Mesendoderm (in vitro differentiated cells): ENCODE results near the gene CSNK1A1.

Experiments used
- DNase-seq: peaks from one replicate; pipeline ENCODE4 v3.0.0; 2013
- H2AK5ac ChIP-seq: 2 replicates; pipeline ENCODE4 v1.6.1; 2013; ENCODE audit warnings: low read length, inconsistent platforms
- H2BK120ac ChIP-seq: 2 replicates; pipeline ENCODE4 v1.6.1; 2013; ENCODE audit warnings: low read depth, mild to moderate bottlenecking, low read length, moderate library complexity, mixed read lengths
- H2BK15ac ChIP-seq: replicated peaks from 2 replicates; pipeline ENCODE4 v1.6.1; 2013; ENCODE audit warnings: low read depth, mild to moderate bottlenecking, moderate library complexity
- H2BK5ac ChIP-seq: 2 replicates; pipeline ENCODE4 v1.6.1; 2013; ENCODE audit warnings: low read length, inconsistent platforms
- H3K18ac ChIP-seq: 2 replicates; pipeline ENCODE4 v1.6.1; 2013; ENCODE audit warnings: mild to moderate bottlenecking, low read length, mixed read lengths
- H3K23ac ChIP-seq: one replicate; pipeline ENCODE4 v1.6.1; 2013; ENCODE audit warnings: low read length
- H3K27ac ChIP-seq: 2 replicates; pipeline ENCODE4 v1.5.1; 2013; ENCODE audit warnings: low read depth, mild to moderate bottlenecking, inconsistent platforms, low read length, moderate library complexity
- H3K27me3 ChIP-seq: 2 replicates; pipeline ENCODE4 v1.6.1; 2013; ENCODE audit warnings: low read length, control low read depth, mild to moderate bottlenecking, inconsistent platforms; ENCODE audit not compliant: insufficient read depth, poor library complexity
- H3K36me3 ChIP-seq: 2 replicates; pipeline ENCODE4 v1.6.1; 2013; ENCODE audit warnings: low read length, inconsistent platforms; ENCODE audit not compliant: control insufficient read depth, insufficient read depth
- H3K4ac ChIP-seq: one replicate; pipeline ENCODE4 v1.6.1; 2013; ENCODE audit warnings: low read depth, mild to moderate bottlenecking, low read length, moderate library complexity
- H3K4me1 ChIP-seq: 2 replicates; pipeline ENCODE4 v1.6.1; 2013; ENCODE audit warnings: low read depth, low read length, inconsistent platforms; ENCODE audit not compliant: control insufficient read depth
- H3K4me2 ChIP-seq: 2 replicates; pipeline ENCODE4 v1.6.1; 2013; ENCODE audit warnings: low read length
- H3K4me3 ChIP-seq: 2 replicates; pipeline ENCODE4 v1.5.1; 2013; ENCODE audit warnings: mild to moderate bottlenecking, low read length
- H3K56ac ChIP-seq: one replicate; pipeline ENCODE4 v1.6.1; 2013; ENCODE audit warnings: low read length
- H3K79me1 ChIP-seq: 2 replicates; pipeline ENCODE4 v1.6.1; 2013; ENCODE audit warnings: low read length, inconsistent platforms
- H3K79me2 ChIP-seq: 2 replicates; pipeline ENCODE4 v1.6.1; 2013; ENCODE audit warnings: mild to moderate bottlenecking, low read length; ENCODE audit not compliant: control insufficient read depth, insufficient read depth
- H3K9ac ChIP-seq: 2 replicates; pipeline ENCODE4 v1.6.1; 2013; ENCODE audit warnings: low read length, inconsistent platforms
- H4K5ac ChIP-seq: one replicate; pipeline ENCODE4 v1.6.1; 2013; ENCODE audit warnings: low read length
- H4K8ac ChIP-seq: one replicate; pipeline ENCODE4 v1.6.1; 2013; ENCODE audit warnings: low read depth, mild to moderate bottlenecking, control low read depth, low read length, moderate library complexity
- WGBS: extraction: QIAGEN DNeasy Blood & Tissue Kit; methylation state at CpG from one replicate; pipeline ENCODE4 v1.1.7; 2013; ENCODE audit warnings: low lambda C conversion rate, missing lambda C conversion rate; ENCODE audit not compliant: insufficient coverage; ENCODE audit errors: extremely low coverage; 5-methylcytosine and 5-hydroxymethylcytosine counted together

Gene CSNK1A1

GRCh38 chr5:149495673-149496072 is 55.6 kb downstream of the CSNK1A1 start:
- WGBS: no CpG with 5 or more reads among the region's 2 CpGs
- no peak overlapping the region for H2BK5ac ChIP-seq
- H3K4ac ChIP-seq: no peak overlapping the region
- H3K79me2 ChIP-seq: no peaks in the 10 kb centered on the region
- no peaks in the 10 kb centered on the region for H3K4me1 ChIP-seq
- no peak overlapping the region for H2BK120ac ChIP-seq
- H3K56ac ChIP-seq: no peak overlapping the region
- H4K8ac ChIP-seq: no peak overlapping the region
- no peak overlapping the region for H3K27ac ChIP-seq
- H3K27me3 ChIP-seq: no peaks in the 10 kb centered on the region
- H2AK5ac ChIP-seq: no peak overlapping the region
- H3K23ac ChIP-seq: no peak overlapping the region
- DNase-seq: no peak
- no peaks in the 10 kb centered on the region for H3K79me1 ChIP-seq
- no peak overlapping the region for H2BK15ac ChIP-seq
- H3K4me3 ChIP-seq: no peak overlapping the region
- H3K36me3 ChIP-seq: peaks cover 2% of the 10 kb centered on the region
- no peak overlapping the region for H3K18ac ChIP-seq
- H3K4me2 ChIP-seq: no peak overlapping the region
- H3K9ac ChIP-seq: no peak overlapping the region
- no peak overlapping the region for H4K5ac ChIP-seq

- H4K8ac ChIP-seq: no peak overlapping the region
- H3K4me3 ChIP-seq: no peak overlapping the region
- no peak overlapping the region for H3K18ac ChIP-seq
- H3K23ac ChIP-seq: no peak overlapping the region
- DNase-seq: no peak
- H3K4me1 ChIP-seq: no peaks in the 10 kb centered on the region
- H4K5ac ChIP-seq: no peak overlapping the region
- no peaks in the 10 kb centered on the region for H3K27me3 ChIP-seq
- H3K79me2 ChIP-seq: no peaks in the 10 kb centered on the region
- no peak overlapping the region for H3K4me2 ChIP-seq
- no peak overlapping the region for H2BK15ac ChIP-seq
- no peak overlapping the region for H2AK5ac ChIP-seq
- H3K56ac ChIP-seq: no peak overlapping the region
- H3K9ac ChIP-seq: no peak overlapping the region
- no peaks in the 10 kb centered on the region for H3K79me1 ChIP-seq
- no peak overlapping the region for H3K27ac ChIP-seq
- WGBS: no CpG with 5 or more reads among the region's 2 CpGs
- no peak overlapping the region for H2BK5ac ChIP-seq
- no peak overlapping the region for H3K4ac ChIP-seq
- H2BK120ac ChIP-seq: no peak overlapping the region
- peaks cover 2% of the 10 kb centered on the region for H3K36me3 ChIP-seq
Observed at GRCh38 chr5:149493316-149493715, 57.9 kb downstream of the CSNK1A1 start.

- H2BK5ac ChIP-seq: no peak overlapping the region
- H2AK5ac ChIP-seq: no peak overlapping the region
- H3K56ac ChIP-seq: no peak overlapping the region
- no peak overlapping the region for H2BK120ac ChIP-seq
- no peak for DNase-seq
- no peak overlapping the region for H3K18ac ChIP-seq
- H3K9ac ChIP-seq: no peak overlapping the region
- no peaks in the 10 kb centered on the region for H3K79me1 ChIP-seq
- H3K4me1 ChIP-seq: no peaks in the 10 kb centered on the region
- peaks cover 2% of the 10 kb centered on the region for H3K36me3 ChIP-seq
- H3K79me2 ChIP-seq: no peaks in the 10 kb centered on the region
- no peak overlapping the region for H3K4ac ChIP-seq
- H3K27ac ChIP-seq: no peak overlapping the region
- H4K5ac ChIP-seq: no peak overlapping the region
- no peak overlapping the region for H2BK15ac ChIP-seq
- no peak overlapping the region for H3K23ac ChIP-seq
- H3K4me3 ChIP-seq: no peak overlapping the region
- H3K4me2 ChIP-seq: no peak overlapping the region
- H4K8ac ChIP-seq: no peak overlapping the region
- WGBS: no CpG with 5 or more reads among the region's 6 CpGs
- no peaks in the 10 kb centered on the region for H3K27me3 ChIP-seq
Observed at GRCh38 chr5:149492781-149493180, 58.5 kb downstream of the CSNK1A1 start.

- no peak overlapping the region for H2BK15ac ChIP-seq
- no peak overlapping the region for H3K4ac ChIP-seq
- H3K23ac ChIP-seq: no peak overlapping the region
- no peaks in the 10 kb centered on the region for H3K79me2 ChIP-seq
- H3K27me3 ChIP-seq: no peaks in the 10 kb centered on the region
- no peaks in the 10 kb centered on the region for H3K4me1 ChIP-seq
- no peak overlapping the region for H2BK120ac ChIP-seq
- no peaks in the 10 kb centered on the region for H3K79me1 ChIP-seq
- H4K8ac ChIP-seq: no peak overlapping the region
- H3K4me2 ChIP-seq: no peak overlapping the region
- no peaks in the 10 kb centered on the region for H3K36me3 ChIP-seq
- no peak overlapping the region for H2AK5ac ChIP-seq
- no peak overlapping the region for H3K56ac ChIP-seq
- no CpG with 5 or more reads among the region's 6 CpGs for WGBS
- H3K9ac ChIP-seq: no peak overlapping the region
- no peak overlapping the region for H3K27ac ChIP-seq
- H3K4me3 ChIP-seq: no peak overlapping the region
- H2BK5ac ChIP-seq: no peak overlapping the region
- no peak overlapping the region for H4K5ac ChIP-seq
- H3K18ac ChIP-seq: no peak overlapping the region
- DNase-seq: no peak
Observed at GRCh38 chr5:149490599-149491485, 60.4 kb downstream of the CSNK1A1 start.

- Histone ChIP-seq H3K79me1 (no peaks in the 10 kb centered on the region), H3K79me2 (no peaks in the 10 kb centered on the region), H4K5ac (no peak overlapping the region), H3K18ac (no peak overlapping the region), H3K23ac (no peak overlapping the region), H3K27me3 (no peaks in the 10 kb centered on the region), H3K4ac (no peak overlapping the region), H2BK15ac (no peak overlapping the region), H3K27ac (no peak overlapping the region), H2AK5ac (no peak overlapping the region), H3K56ac (no peak overlapping the region), H2BK5ac (no peak overlapping the region), H3K36me3 (no peaks in the 10 kb centered on the region), H2BK120ac (no peak overlapping the region), H3K4me2 (no peak overlapping the region), H3K4me3 (no peak overlapping the region), H3K9ac (no peak overlapping the region), H4K8ac (no peak overlapping the region), H3K4me1 (no peaks in the 10 kb centered on the region)
- DNase-seq: no peak
- WGBS: no CpG with 5 or more reads among the region's 7 CpGs
Observed at GRCh38 chr5:149489605-149490037, 61.6 kb downstream of the CSNK1A1 start.
